Activated CD4-positive, alpha-beta T cell treated with anti-CD3 and anti-CD28 coated beads for 24 hours (primary cell): Measurements from ENCODE around the gene CABCOCO1.

ENCODE experiments used
- DNase-seq, 2 donors: peaks; one replicate each; pipeline ENCODE4 v3.0.0-alpha.2; 2020; ENCODE audit warnings: low read depth in 2 of 2

The CABCOCO1 gene

GRCh38 chr10:61754587-61755550, 92.1 kb downstream of the CABCOCO1 start:
- no peak for DNase-seq

- DNase-seq: no peak
These were observed 94.3 kb downstream of the CABCOCO1 start for GRCh38 chr10:61757001-61757400.

DNA sequence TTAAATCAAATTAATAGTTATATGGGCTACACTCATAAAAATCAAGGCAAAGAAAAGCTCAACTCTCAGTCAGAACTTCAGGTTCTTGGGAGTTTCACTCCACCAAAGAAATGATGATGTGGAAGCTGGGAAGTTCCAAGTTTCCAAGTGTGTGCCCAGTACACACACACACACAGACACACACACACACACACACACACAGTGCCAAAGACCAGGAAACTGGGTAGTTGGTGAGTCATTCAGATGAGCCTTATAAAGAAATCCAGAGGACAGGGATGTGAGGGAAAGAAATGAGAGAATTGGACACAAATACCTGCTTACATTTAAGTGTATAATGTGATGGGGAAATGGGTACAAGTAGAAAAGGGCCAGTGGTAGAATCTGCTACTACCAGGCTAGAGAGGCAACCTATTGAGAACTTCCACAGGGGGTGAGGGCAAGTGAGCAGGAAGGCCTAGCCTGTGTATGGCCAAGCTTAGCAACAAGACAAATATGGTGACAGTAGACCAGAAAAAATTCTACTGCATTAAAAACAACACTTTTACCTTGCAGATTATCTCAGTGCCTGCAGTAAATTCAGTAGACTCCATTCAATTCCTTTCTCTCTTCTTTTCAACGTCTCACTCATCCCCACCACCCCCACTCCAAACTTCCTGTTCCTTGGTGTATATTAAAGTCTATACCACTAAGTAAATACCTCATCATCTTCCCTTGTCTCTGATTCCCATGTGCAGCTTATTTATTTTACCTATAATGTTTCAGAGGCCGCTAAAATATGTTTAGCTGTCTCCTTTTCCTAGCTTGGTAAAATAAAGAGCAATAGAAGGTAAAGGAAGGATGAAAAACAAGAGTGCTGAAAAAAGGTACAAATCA, 95.0 kb downstream of the CABCOCO1 start:
- DNase-seq: no peak

DNA sequence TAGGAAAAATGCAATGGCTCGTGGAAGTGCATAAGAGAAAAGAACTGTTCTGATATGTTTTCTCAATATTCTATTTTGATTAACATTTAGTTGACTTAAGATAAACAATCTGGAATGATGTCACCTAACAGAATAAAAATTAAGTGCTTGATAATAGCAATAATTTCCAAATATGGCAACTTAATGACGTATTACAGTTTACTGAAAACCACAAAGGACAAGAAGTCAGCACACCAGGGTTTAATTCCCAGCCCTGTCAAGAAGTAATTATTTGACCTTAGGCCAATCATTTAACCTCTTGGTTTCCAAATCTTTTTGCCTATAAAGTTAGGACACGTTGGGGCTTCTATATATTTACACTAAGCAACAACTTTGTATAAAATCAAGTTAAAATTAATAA, 95.7 kb downstream of the CABCOCO1 start:
- DNase-seq: no peak

- DNase-seq: no peak
These were observed 97.0 kb downstream of the CABCOCO1 start for GRCh38 chr10:61759751-61760150.

DNA sequence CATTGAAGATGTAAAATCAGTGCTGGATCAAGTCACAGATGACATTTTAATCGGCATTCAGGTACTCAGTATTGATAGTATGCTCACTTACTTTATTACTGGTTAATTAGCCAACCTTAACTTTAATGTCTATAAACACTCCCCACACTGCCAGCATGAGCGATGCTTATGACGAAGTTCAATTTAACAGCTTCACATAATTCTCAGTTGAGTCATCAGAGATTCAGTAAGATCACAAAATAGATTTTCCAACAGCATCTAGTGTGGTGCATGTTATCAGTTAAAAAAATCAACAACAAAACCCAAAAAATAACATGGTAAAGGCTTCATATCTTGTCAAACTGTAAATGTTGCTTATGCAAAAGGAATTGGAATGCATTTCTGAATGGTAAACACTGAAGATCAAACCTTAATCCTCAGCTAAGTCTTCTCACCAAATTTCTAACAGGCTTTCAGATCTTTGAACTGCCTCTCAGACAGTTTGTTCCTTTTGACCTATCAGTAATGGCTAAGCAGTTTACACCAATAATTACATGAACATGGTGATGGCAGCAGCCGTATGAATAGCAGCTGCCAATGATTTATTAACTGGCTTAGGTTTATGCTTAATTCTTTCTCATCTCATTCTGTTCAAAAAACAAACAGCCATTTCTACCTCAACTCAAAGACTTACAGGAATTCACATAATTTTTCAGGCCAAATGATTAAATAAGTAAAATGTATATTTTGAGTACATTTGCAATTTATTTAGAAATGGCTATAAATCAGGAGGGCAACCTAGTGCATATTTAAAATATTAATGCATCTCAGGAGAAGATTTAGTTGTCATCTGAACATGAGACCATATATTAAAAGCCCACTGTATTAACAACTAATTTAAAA, 98.5 kb downstream of the CABCOCO1 start:
- no peak for DNase-seq

DNA sequence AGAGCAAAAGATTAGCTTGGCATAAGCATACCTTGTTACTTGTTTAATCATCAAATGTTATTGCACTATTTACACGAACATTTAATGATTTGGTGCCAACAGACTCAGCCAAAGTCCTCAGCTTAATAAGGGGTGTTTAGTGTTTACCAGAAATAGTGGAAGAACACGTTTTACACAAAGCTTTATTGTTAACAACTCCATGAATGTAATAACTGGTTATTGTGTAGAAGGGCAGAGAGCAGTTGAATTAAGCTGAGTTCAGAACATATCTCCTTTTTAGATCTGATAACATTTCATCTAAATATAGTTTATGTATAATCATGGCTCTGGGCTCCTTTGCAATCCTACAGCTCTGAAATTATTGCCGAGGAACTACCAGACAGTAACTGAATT, 99.1 kb downstream of the CABCOCO1 start:
- no peak for DNase-seq

DNA sequence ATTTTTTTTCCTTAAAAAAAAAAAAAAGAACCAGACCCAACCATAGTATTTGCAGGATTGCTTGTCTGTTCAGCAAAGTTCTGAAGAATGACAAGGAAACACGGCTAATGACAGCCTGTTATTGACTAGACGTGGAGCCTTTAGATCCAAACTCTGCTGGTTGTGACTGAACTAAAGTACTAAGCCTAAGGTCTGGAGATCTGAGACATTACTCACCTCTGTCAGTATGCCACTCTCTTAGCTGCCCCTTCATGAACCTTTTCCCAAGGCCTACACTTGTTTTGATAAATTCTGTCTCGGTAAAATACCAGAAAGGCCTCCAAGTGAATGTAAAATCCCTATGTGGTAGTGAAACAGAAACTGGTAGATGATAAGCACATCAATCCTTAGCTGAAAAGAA, 101.0 kb downstream of the CABCOCO1 start:
- no peak for DNase-seq

GRCh38 chr10:61764486-61764885, 101.8 kb downstream of the CABCOCO1 start:
- DNase-seq: no peak

DNA sequence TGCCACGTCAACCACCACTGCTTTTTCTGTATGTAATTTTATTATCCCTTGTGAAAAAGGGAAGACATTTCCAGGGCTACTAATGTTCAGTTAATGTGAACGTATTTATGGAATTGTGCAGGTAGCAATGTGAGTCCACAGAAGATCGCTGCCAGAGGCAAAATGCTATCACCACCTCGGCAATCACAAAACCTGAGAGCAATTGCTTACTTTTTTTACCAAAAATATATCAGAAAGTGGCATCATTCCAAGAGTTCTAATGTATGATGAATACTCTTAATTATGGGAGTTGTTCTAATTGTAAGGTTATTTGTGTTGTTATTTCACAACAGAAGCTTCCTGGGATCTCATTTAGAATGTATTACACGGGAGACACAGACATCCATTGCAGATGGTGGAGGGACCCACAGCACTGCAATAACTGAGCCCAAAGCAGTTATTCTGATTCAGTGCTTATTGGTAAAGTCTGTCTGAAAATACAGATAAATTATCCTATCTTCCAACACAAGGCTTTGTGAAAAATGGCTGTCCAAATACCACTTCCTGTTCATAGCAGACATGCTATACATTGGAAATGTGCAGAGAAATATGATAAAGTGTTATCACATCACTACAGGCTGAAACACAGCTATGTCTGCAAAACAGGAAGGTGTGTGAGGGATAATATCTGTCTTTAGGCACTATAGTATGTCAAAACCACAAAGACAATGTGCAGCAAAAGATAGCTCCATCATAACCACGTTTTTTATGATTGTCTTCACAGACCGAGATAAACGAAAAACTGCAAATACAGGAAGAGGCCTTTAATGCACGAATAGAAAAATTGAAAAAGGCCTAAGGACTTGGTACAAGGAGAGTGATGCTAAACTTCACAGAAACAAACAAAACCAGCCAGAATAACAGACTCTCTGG, 102.7 kb downstream of the CABCOCO1 start:
- DNase-seq: no peak

GRCh38 chr10:61766927-61767326, 104.2 kb downstream of the CABCOCO1 start:
- DNase-seq: no peak

GRCh38 chr10:61774031-61774430, 111.3 kb downstream of the CABCOCO1 start:
- DNase-seq: no peak

DNA sequence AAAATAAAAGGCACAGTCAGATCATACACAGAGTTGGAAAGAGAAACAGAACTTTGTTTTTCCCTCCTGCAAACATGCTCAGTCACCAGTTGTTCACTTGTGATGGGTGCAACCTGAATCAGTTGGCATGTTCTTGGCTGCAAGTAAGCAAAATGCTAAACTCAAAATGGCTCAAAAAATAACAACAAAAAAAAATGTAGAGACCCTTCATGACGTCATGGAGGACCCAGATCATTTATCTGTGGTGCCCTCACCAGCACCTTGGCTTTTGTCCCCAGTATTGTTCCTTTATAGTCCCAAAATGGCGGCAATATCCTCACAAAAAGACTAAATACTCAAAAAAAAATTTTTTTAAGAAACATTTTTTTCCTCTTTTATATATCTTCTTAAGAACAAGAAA, 112.4 kb downstream of the CABCOCO1 start:
- no peak for DNase-seq

- DNase-seq: no peak
These were observed 114.0 kb downstream of the CABCOCO1 start for GRCh38 chr10:61776615-61777266.

DNA sequence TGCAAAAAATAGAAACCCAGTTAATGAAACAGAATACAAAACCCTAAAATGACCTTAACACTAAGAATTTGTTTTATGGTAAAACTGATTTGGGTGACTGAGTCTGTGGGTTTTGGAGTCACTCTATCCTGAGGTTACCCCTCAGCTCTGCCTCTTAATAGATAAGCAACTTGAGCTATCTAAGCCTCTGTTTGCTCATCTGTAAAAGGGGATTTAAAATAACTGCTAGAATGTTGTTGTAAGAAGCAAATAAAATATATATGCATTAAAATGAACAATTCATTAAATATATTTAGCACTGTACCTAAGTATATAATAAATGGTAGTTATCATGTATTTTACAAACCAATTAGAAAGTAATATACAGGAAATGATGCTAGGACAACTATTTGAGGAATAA, 115.4 kb downstream of the CABCOCO1 start:
- DNase-seq: no peak

DNA sequence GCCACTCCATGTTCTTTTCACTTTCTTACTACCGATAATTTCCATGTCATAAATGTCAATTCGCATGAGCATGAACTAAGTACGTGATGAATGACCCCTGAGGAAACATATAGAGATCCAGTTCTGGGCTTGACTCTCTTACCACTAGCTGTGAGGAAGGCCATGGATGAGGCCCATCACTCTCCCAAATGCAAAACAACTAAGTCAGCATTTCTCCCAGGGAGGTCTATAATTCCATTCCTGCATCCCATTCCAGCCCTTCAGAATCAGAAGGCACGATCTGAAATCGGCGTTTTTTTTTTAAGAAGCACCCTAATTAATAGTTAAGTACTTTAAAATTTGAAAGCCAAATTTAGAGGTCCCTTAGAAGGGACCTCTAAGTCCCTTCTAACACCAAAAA, 116.5 kb downstream of the CABCOCO1 start:
- DNase-seq: no peak

- no peak for DNase-seq
These were observed 117.4 kb downstream of the CABCOCO1 start for GRCh38 chr10:61779950-61780659.

DNA sequence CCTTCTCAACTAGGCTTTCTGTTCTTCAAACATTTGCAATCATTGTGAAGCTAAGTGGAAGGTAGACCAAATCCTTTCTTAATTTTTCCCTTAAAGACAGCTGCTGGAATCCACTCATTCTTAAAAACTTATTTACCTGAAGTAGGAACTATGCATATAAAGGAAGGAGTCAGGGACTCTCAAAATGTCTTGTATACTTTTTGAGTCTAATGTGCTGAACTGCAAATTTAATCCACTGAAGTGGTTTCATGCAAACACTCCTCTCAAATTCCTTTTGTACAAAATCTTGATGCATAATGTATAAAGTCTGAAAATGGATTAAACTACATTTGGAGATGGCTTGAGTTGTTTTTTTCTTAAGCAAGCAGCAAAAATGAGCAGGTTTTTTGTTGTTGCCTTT, 118.0 kb downstream of the CABCOCO1 start:
- no peak for DNase-seq

- no peak for DNase-seq
These were observed 119.3 kb downstream of the CABCOCO1 start for GRCh38 chr10:61781969-61782403.
